Upper lobe of left lung (tissue), 6 donors: Measurements from ENCODE around the gene NAV2. TPM values are rescaled to one million over a fixed set of nuclear protein-coding genes. Genes with fewer than 3 reads are reported as not detected.

Experiments used
- ATAC-seq, 2 donors: fragments of 200-7000 bp; cut with Tn5 transposase; one replicate each; pipeline ENCODE4 v1.9.1; 2022; ENCODE audit warnings: mild to moderate bottlenecking in 2 of 2, moderate library complexity in 2 of 2; ENCODE audit not compliant: low FRiP score in 2 of 2
- DNase-seq, 2 donors: peaks; one replicate each; pipeline ENCODE4 v3.0.0-alpha.2; 2019 to 2020
- H3K27ac ChIP-seq, 4 donors: fragments of 200-600 bp; sonication (generic); one replicate each; pipeline ENCODE4 v1.5.1; 2016 to 2019
- H3K27me3 ChIP-seq, 4 donors: fragments of 200-600 bp; sonication (generic); one replicate each; pipeline ENCODE4 v1.5.1; 2017 to 2019
- H3K36me3 ChIP-seq, 4 donors: fragments of 200-600 bp; sonication (generic); one replicate each; pipeline ENCODE4 v1.5.1; 2016 to 2019
- H3K4me1 ChIP-seq, 4 donors: fragments of 200-600 bp; sonication (generic); one replicate each; pipeline ENCODE4 v1.5.1; 2018 to 2019
- H3K4me3 ChIP-seq, 4 donors: fragments of 200-600 bp; sonication (generic); one replicate each; pipeline ENCODE4 v1.5.1; 2017 to 2019; ENCODE audit warnings: mild to moderate bottlenecking in 2 of 4, moderate library complexity in 1 of 4
- H3K9me3 ChIP-seq, 4 donors: fragments of 200-600 bp; sonication (generic); one replicate each; pipeline ENCODE4 v1.5.1; 2018 to 2019
- CTCF ChIP-seq, 6 experiments: fragments of 450-650 bp in 4 of 6; fragments of 200-600 bp in 2 of 6; sonication (generic) in 2 of 6; IDR thresholded peaks; one replicate each; pipeline ENCODE4 v1.5.1; 2016 to 2019; ENCODE audit warnings: antibody characterized with exemption in 6 of 6
- EP300 ChIP-seq, 4 donors: sonication (generic); formaldehyde crosslinking; IDR thresholded peaks; one replicate each; pipeline ENCODE4 v1.5.1; 2017; ENCODE audit warnings: antibody characterized with exemption in 4 of 4, control low read depth in 2 of 4
- POLR2A ChIP-seq, 4 donors: fragments of 450-650 bp; IDR thresholded peaks; one replicate each; pipeline ENCODE4 v1.5.1; 2016 to 2017; ENCODE audit warnings: antibody characterized with exemption in 4 of 4, mild to moderate bottlenecking in 2 of 4
- POLR2AphosphoS5 ChIP-seq, 2 donors: sonication (generic); formaldehyde crosslinking; IDR thresholded peaks; one replicate each; pipeline ENCODE4 v1.5.1; 2017; ENCODE audit warnings: antibody characterized with exemption in 2 of 2
- WGBS, 2 donors: methylation state at CpG; one replicate each; pipeline ENCODE4 v1.1.5; 2017 to 2018; 5-methylcytosine and 5-hydroxymethylcytosine counted together
- total RNA-seq, 6 donors: library from RNA; depleted of rRNA in 4 of 6; stranded (reverse); fragments of >200 nt in 4 of 6; gene quantifications; one replicate each; pipeline versions ENCODE4 v1.1.0 to v1.2.1, GENCODE V29; 2016 to 2021
- donor health status: DM: no; HTN: no; CAD: no; lungs with moderate emphysema.
- donor health status: DM: no; HTN: yes; CAD: no; lungs with severe emphysema.

Gene NAV2
- total RNA-seq, 6 donors from 2014 or later = 40.5 to 61.4 (median 52.3) TPM

DNA sequence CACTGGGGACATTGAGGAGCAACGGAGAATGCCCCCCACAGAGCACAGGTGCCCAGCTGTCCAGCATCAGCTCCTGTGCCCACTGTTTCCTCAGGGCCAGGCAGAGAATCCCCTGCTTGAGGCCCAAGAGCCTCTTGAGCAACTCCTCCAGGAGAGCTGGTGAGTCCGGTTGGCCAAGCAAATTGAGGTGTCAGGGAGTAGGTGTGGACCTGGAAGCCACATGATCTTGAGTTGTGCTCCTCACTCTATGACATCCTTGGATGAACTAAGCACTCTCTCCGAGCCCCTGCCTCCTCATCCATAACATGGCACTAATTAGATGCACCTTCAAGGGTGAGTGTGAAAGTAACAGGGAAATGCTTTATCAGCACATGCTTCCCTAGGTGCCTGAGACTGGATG lies 326.3 kb downstream of the NAV2 start:
- ATAC-seq = no peak
- peak in 1 of 2 donors; percentile 27 for DNase-seq
- Histone ChIP-seq H3K4me1 (peaks cover 0 to 6% (median 2%) of the 10 kb centered on the region in 4 donors), H3K27me3 (no peaks in the 10 kb centered on the region), H3K4me3 (no peak overlapping the region), H3K9me3 (no peaks in the 10 kb centered on the region), H3K27ac (no peak overlapping the region), H3K36me3 (peaks cover 0 to 3% (median 0%) of the 10 kb centered on the region in 4 donors)
- TF ChIP-seq EP300 (IDR thresholded peaks at IDR 0.05) = no peak
- TF ChIP-seq CTCF (IDR thresholded peaks at IDR 0.05) = no peak
- no peak for TF ChIP-seq POLR2A (IDR thresholded peaks at IDR 0.05)
- TF ChIP-seq POLR2AphosphoS5 (IDR thresholded peaks at IDR 0.05) = no peak
- WGBS, 2 donors = 80 to 89% methylated on average over 3 of the region's 3 CpGs

GRCh38 chr11:20041499-20041898 lies 328.9 kb downstream of the NAV2 start:
- H3K27me3 ChIP-seq = no peaks in the 10 kb centered on the region
- H3K27ac ChIP-seq = no peak overlapping the region
- no peak for TF ChIP-seq POLR2A (IDR thresholded peaks at IDR 0.05)
- TF ChIP-seq CTCF (IDR thresholded peaks at IDR 0.05) = no peak
- no peak for TF ChIP-seq EP300 (IDR thresholded peaks at IDR 0.05)
- no peak for TF ChIP-seq POLR2AphosphoS5 (IDR thresholded peaks at IDR 0.05)
- peaks cover 0 to 6% (median 2%) of the 10 kb centered on the region in 4 donors for H3K4me1 ChIP-seq
- H3K9me3 ChIP-seq = no peaks in the 10 kb centered on the region
- ATAC-seq (no peak), DNase-seq (no peak)
- peaks cover 0 to 19% (median 16%) of the 10 kb centered on the region in 4 donors for H3K36me3 ChIP-seq
- no peak overlapping the region for H3K4me3 ChIP-seq
- 77 to 78% methylated on average over 3 of the region's 3 CpGs for WGBS, 2 donors

GRCh38 chr11:20042045-20042639 lies 329.5 kb downstream of the NAV2 start:
- Histone ChIP-seq H3K27ac (no peak overlapping the region), H3K27me3 (no peaks in the 10 kb centered on the region), H3K4me3 (no peak overlapping the region), H3K9me3 (no peaks in the 10 kb centered on the region), H3K4me1 (peaks cover 0 to 6% (median 2%) of the 10 kb centered on the region in 4 donors), H3K36me3 (peaks cover 0 to 19% (median 17%) of the 10 kb centered on the region in 4 donors)
- ATAC-seq (no peak), DNase-seq (no peak)
- WGBS, 2 donors = 61 to 68% methylated on average over 5 of the region's 5 CpGs
- no peak for TF ChIP-seq POLR2A (IDR thresholded peaks at IDR 0.05)
- no peak for TF ChIP-seq POLR2AphosphoS5 (IDR thresholded peaks at IDR 0.05)
- TF ChIP-seq CTCF (IDR thresholded peaks at IDR 0.05) = no peak

DNA sequence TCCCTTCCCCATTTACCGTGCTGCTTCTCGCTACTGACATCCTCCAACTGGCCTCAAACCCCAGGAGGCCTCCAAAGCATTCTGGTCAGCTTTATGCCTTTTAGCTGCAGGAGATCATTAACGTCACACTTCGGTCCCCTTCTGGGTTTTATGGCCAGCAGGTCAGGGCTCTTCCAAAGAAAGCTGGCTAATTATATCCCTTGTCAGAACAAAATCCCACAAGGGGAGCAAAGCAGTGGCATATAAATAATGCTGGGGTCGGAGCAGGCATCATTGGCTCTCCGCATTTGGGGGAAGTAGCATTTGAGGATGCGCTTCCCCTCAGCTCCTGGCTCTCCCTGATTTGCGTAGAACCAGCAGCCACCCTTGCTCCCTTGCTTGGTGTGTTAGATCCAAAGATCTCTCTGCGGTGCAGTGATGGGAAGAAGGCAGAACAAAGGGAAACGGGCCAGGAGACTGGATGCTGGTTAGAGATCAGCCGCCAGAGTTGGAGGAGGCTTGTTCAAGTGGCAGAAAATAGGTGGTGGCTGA lies 330.2 kb downstream of the NAV2 start:
- no peaks in the 10 kb centered on the region for H3K9me3 ChIP-seq
- 81 to 82% methylated on average over 11 of the region's 11 CpGs for WGBS, 2 donors
- ATAC-seq (no peak), DNase-seq (no peak)
- H3K27ac ChIP-seq = no peak overlapping the region
- H3K27me3 ChIP-seq = no peaks in the 10 kb centered on the region
- H3K4me1 ChIP-seq = peaks cover 0 to 6% (median 2%) of the 10 kb centered on the region in 4 donors
- peaks cover 0 to 21% (median 17%) of the 10 kb centered on the region in 4 donors for H3K36me3 ChIP-seq
- no peak for TF ChIP-seq CTCF (IDR thresholded peaks at IDR 0.05)
- no peak for TF ChIP-seq POLR2AphosphoS5 (IDR thresholded peaks at IDR 0.05)
- no peak for TF ChIP-seq POLR2A (IDR thresholded peaks at IDR 0.05)
- TF ChIP-seq EP300 (IDR thresholded peaks at IDR 0.05) = no peak
- no peak overlapping the region for H3K4me3 ChIP-seq

GRCh38 chr11:20043992-20044391 lies 331.4 kb downstream of the NAV2 start:
- Histone ChIP-seq H3K4me3 (no peak overlapping the region), H3K27ac (no peak overlapping the region), H3K27me3 (no peaks in the 10 kb centered on the region), H3K36me3 (peaks cover 0 to 26% (median 17%) of the 10 kb centered on the region in 4 donors), H3K9me3 (no peaks in the 10 kb centered on the region), H3K4me1 (peaks cover 0 to 3% (median under 1%) of the 10 kb centered on the region in 4 donors)
- TF ChIP-seq CTCF (IDR thresholded peaks at IDR 0.05) (no peak), POLR2AphosphoS5 (IDR thresholded peaks at IDR 0.05) (no peak), EP300 (IDR thresholded peaks at IDR 0.05) (no peak), POLR2A (IDR thresholded peaks at IDR 0.05) (no peak)
- DNase-seq (peak in 1 of 2 donors; percentile 26), ATAC-seq (no peak)
- WGBS, 2 donors = 94 to 98% methylated on average over 13 of the region's 13 CpGs
